ENCODE measurements around the gene TTLL11.

Gene TTLL11

GRCh38 chr9:122051351-122052321 is 41.5 kb downstream of the TTLL11 start:
- no peak for DNase-seq (ENCODE audit: low read depth in 2 of 2)

GRCh38 chr9:122050167-122050566 is 42.9 kb downstream of the TTLL11 start:
- DNase-seq (ENCODE audit: low read depth in 2 of 2), result no peak

GRCh38 chr9:122042056-122042455 is 51.1 kb downstream of the TTLL11 start:
- DNase-seq (ENCODE audit: low read depth in 2 of 2), result no peak

DNA sequence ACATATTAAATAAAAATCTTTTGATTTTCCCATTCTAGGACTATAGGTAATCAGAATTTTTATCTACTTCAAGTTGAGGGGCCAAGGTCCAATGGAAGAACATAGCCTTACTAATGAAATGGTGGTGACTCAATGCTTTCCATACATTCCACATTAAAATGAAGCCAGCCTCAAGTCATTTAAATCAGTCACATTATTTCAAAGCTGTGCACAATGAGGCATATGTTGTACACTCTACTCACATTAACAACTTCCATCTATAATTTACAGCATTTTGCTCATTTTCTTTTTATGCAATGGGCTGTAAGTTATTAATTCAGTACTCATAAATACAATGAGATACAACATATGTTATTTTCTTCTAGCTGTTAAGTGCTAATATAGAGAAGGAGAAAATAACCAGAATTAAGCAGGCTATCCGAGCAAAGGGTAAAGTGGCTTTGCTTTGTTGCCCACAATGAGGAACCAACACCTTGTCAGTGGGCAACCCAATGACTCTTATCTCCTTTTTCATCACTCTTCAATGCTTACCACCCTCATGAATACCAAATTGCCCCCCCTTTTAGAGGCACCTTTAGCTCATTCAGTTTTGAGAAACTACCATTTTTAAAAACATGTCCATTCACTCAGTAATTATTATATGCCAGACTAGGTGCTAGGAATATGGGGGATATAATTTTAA is 52.4 kb downstream of the TTLL11 start:
- DNase-seq (ENCODE audit: low read depth in 2 of 2), result no peak

GRCh38 chr9:122039234-122039633 is 53.9 kb downstream of the TTLL11 start:
- no peak for DNase-seq (ENCODE audit: low read depth in 2 of 2)

DNA sequence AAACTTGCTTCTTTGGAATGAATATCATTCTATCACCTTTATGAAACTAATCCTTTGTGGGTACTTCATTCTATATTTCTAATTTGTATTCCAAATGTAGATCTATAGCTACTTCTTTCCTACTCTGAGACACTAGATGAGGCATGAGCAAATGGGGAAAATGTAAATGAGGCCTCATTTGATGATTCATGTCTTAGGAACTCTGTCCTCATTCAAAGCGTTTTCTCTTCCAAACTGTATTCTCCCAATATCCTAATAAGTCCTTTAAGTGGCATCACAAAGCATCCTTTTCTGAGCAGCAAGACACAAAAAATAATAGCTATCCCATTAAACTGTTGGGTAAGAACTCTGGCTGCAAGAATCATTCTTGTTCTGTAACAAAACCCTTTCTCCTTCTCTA is 56.1 kb downstream of the TTLL11 start:
- no peak for DNase-seq (ENCODE audit: low read depth in 2 of 2)

GRCh38 chr9:122036408-122036807 is 56.7 kb downstream of the TTLL11 start:
- DNase-seq (ENCODE audit: low read depth in 2 of 2), result no peak

DNA sequence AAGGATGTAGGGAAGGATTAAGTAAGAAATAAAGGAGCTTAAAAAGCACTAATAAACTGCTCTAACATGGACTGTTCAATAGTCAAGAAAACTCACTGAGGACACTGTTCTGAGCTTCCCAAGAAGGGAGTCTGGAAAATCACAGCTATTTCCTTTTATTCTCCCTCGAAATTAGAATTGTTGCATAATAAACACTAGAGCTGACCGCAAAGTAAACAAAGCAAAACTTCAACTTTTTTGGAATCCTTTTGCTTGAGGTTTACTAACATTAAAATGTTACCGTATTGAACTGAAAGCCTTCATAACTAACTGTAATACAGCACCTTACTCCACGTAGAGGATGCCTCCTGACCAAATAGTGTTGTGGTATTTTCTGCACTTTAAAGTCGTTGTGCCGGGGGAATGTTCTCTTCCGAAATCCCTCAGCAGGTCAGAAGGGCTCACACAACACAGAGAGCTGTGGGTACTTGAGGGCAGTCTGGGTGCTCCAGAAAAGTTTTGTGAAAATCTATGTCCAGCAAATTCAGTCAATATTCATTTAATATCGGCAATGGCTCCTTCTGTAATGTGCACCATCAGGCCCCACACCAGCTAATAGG is 59.2 kb downstream of the TTLL11 start:
- no peak for DNase-seq (ENCODE audit: low read depth in 2 of 2)

DNA sequence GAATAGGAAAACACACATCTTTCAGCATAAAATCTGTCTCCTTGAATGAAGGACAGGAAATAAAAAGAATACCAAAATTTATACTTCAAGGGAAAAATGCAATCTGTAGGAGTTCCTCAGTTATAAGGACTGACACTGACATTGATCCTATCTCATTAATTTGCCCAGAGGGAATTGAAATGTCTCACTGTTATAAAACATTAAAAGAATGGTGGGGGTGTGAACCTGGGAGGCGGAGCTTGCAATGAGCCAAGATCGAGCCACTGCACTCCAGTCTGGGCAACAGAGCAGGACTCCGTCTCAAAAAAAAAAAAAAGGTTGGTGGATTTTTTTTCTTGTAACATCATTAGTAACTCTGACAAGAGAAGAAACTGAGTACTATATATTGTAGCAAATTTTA is 60.8 kb downstream of the TTLL11 start:
- DNase-seq (ENCODE audit: low read depth in 2 of 2), result no peak

DNA sequence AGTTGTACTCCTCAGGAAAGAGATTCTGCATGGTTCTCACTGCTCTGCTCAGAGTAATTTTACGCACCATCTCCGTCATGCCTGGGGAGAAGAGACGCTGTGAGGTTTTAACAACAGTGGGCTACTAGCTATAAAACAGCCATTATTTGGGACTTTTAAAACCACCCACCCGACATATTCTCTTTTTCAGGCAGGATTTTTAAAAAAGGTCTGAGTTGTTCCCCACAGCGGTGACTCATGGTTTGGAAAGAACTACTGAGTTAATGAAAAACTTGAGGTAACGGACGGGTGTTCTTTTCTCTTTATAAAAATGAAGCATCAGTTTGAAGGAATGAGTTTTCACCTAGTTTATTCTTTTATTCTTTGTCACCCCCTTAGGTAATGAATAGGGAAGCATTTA is 61.3 kb downstream of the TTLL11 start:
- no peak for DNase-seq (ENCODE audit: low read depth in 2 of 2)

- DNase-seq (ENCODE audit: low read depth in 2 of 2), result no peak
These were observed 62.0 kb downstream of the TTLL11 start for GRCh38 chr9:122031157-122031556.

- no peak for DNase-seq (ENCODE audit: low read depth in 2 of 2)
These were observed 62.8 kb downstream of the TTLL11 start for GRCh38 chr9:122030357-122030756.

- DNase-seq (ENCODE audit: low read depth in 2 of 2), result no peak
These were observed 63.2 kb downstream of the TTLL11 start for GRCh38 chr9:122029898-122030297.

- no peak for DNase-seq (ENCODE audit: low read depth in 2 of 2)
These were observed 65.0 kb downstream of the TTLL11 start for GRCh38 chr9:122028089-122028488.

GRCh38 chr9:122020398-122020797 is 72.7 kb downstream of the TTLL11 start:
- DNase-seq (ENCODE audit: low read depth in 2 of 2), result no peak

- no peak for DNase-seq (ENCODE audit: low read depth in 2 of 2)
These were observed 76.4 kb downstream of the TTLL11 start for GRCh38 chr9:122016744-122017143.

DNA sequence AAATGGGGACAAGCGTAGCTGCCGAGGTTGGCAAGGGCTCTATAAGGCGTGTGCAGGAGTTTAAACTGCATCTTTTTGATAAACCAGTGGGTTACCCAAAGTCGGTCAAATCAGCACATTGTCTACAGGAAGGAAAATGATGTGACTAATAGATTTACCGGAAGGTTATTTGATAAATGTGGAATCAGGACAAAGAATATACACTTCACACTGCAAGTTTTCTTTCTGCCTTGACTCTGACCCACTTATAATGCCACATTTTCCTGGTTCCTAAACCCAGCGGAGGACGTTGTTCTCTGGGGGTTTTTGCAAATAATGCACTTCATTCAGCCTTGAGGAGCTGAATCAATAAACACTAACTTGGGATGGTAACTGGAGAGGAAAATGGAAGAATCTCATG is 76.8 kb downstream of the TTLL11 start:
- DNase-seq (ENCODE audit: low read depth in 2 of 2), result no peak

DNA sequence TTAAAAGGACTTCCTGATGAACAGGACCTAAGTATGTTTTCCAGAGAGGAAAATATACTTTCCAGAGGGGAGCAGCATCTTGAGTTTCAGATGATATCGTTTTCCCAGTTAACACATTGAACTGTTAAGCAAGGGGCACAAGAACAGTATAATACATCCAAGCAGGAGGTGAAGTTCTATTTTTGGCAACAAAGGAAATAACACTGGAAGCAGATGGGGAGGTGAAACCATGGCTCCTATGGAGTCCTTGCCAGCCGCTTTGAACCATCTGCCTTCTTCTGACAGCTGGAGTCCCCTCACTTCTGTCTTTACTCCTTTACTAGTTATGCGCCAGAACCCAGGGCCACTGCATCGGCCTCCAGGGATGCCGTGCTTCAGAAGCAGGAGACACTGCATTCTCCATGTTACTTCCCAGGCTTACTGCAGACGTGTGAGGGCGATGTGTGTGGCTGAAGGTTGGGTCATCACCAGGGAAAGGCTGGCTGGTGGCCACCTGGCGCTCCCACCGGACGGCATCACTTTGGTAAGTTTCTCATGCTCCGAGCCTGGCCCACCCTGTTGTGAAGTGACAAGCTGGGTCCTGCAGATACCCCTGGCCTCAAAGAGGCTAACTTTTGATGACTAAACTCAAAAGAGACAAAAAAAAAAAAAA is 77.8 kb downstream of the TTLL11 start:
- no peak for DNase-seq (ENCODE audit: low read depth in 2 of 2)

GRCh38 chr9:122011818-122012498 is 81.2 kb downstream of the TTLL11 start:
- DNase-seq (ENCODE audit: low read depth in 2 of 2), result no peak

DNA sequence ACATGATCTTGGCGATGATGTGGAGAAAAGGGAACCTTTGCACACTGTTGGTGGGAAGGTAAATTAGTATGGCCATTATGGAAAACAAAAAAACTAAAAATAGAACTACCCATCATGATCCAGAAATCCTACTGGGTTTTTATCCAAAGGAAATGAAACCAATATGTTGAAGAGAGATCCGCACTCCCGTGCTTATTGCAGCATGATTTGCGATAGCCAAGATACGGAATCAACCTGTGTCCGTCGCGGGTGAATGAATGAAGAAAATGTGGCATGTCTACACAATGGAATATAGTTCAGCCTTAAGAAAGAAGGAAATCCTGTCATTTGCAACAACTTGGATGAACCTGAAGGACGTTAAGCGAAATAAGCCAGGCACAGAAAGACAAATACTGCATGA is 84.5 kb downstream of the TTLL11 start:
- no peak for DNase-seq (ENCODE audit: low read depth in 2 of 2)

DNA sequence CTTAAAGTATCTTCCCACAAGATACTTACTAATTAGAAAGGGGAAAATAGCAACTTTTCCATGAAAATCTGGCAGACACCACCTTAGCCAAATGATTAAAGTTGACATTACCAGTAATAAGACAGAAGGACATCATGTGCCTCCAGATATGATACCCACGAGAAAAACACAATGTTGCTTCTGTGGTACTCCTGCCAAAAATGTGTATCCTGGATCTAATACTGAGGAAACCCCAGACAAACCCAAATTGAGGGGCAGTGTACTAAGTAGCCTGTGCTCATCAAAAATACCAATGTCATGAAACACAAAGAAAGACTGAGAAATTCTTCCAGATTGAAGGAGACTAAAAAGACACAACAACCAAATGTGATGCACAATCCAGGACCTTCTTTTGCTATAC is 85.3 kb downstream of the TTLL11 start:
- no peak for DNase-seq (ENCODE audit: low read depth in 2 of 2)

- no peak for DNase-seq (ENCODE audit: low read depth in 2 of 2)
These were observed 87.5 kb downstream of the TTLL11 start for GRCh38 chr9:122005597-122005996.
